ENCODE measurements around the gene IRX6.

IRX6 gene

GRCh38 chr16:55325458-55326109, 1.6 kb downstream of the IRX6 start:
- DNase-seq: no peak
- no peak for TF ChIP-seq CTCF (IDR thresholded peaks at IDR 0.05; ENCODE audit: low read depth, low read length)
- Histone ChIP-seq H3K36me3 (no peaks in the 10 kb centered on the region), H3K4me3 (ENCODE audit: low read depth, low read length) (peak overlapping the region; percentile 52), H3K27me3 (peaks cover 34% of the 10 kb centered on the region), H3K9me3 (no peaks in the 10 kb centered on the region), H3K4me1 (no peaks in the 10 kb centered on the region)

- Histone ChIP-seq H3K27me3 (peaks cover 25% of the 10 kb centered on the region), H3K4me3 (ENCODE audit: low read depth, low read length) (no peak overlapping the region), H3K36me3 (no peaks in the 10 kb centered on the region), H3K4me1 (no peaks in the 10 kb centered on the region), H3K9me3 (no peaks in the 10 kb centered on the region)
- no peak for TF ChIP-seq CTCF (IDR thresholded peaks at IDR 0.05; ENCODE audit: low read depth, low read length)
- DNase-seq: no peak
Measured at GRCh38 chr16:55326261-55327092, 2.5 kb downstream of the IRX6 start.

- Histone ChIP-seq H3K4me3 (ENCODE audit: low read depth, low read length) (no peak overlapping the region), H3K27me3 (peaks cover 16% of the 10 kb centered on the region)
Measured at GRCh38 chr16:55328611-55329569, 4.9 kb downstream of the IRX6 start.

GRCh38 chr16:55329791-55330428, 5.9 kb downstream of the IRX6 start:
- no peaks in the 10 kb centered on the region for H3K36me3 ChIP-seq
- no peaks in the 10 kb centered on the region for H3K4me1 ChIP-seq
- no peak overlapping the region for H3K4me3 ChIP-seq (ENCODE audit: low read depth, low read length)
- H3K9me3 ChIP-seq: no peaks in the 10 kb centered on the region
- TF ChIP-seq CTCF (IDR thresholded peaks at IDR 0.05; ENCODE audit: low read depth, low read length): no peak
- H3K27me3 ChIP-seq: peaks cover 8% of the 10 kb centered on the region
- DNase-seq: no peak

More at GRCh38 chr16:55328611-55329569, 4.9 kb downstream of the IRX6 start:
- Histone ChIP-seq H3K36me3 (no peaks in the 10 kb centered on the region), H3K4me1 (no peaks in the 10 kb centered on the region), H3K9me3 (no peaks in the 10 kb centered on the region)
- DNase-seq: no peak
- no peak for TF ChIP-seq CTCF (IDR thresholded peaks at IDR 0.05; ENCODE audit: low read depth, low read length)

- Histone ChIP-seq H3K4me1 (no peaks in the 10 kb centered on the region), H3K27me3 (peaks cover 6% of the 10 kb centered on the region; the same call in 1 of the 2 replicates), H3K4me3 (ENCODE audit: low read depth, low read length) (no peak overlapping the region), H3K36me3 (no peaks in the 10 kb centered on the region), H3K9me3 (no peaks in the 10 kb centered on the region)
- TF ChIP-seq CTCF (IDR thresholded peaks at IDR 0.05; ENCODE audit: low read depth, low read length): no peak
- DNase-seq: no peak
Measured at GRCh38 chr16:55330781-55331647, 7.0 kb downstream of the IRX6 start.

Measured in BE2C (cell line).